Activated CD8-positive, alpha-beta memory T cell treated with anti-CD3 and anti-CD28 coated beads, Interleukin-2, amount 50 U/mL, for 24 hours (primary cell): ENCODE measurements around the gene TMX1.

Experiments used
- DNase-seq: peaks from one replicate; pipeline ENCODE4 v3.0.0-alpha.2; 2020; ENCODE audit errors: extremely low read depth

TMX1 gene

GRCh38 chr14:51242545-51243490 lies 2.8 kb downstream of the TMX1 start:
- DNase-seq: no peak

- no peak for DNase-seq
These were observed 4.5 kb downstream of the TMX1 start for GRCh38 chr14:51244591-51244990.

GRCh38 chr14:51246032-51246431 lies 6.0 kb downstream of the TMX1 start:
- DNase-seq: no peak

- DNase-seq: no peak
These were observed 8.3 kb downstream of the TMX1 start for GRCh38 chr14:51248016-51248987.

GRCh38 chr14:51251486-51251885 lies 11.4 kb downstream of the TMX1 start:
- DNase-seq: no peak

- no peak for DNase-seq
These were observed 13.8 kb downstream of the TMX1 start for GRCh38 chr14:51253880-51254279.

- no peak for DNase-seq
These were observed 18.2 kb downstream of the TMX1 start for GRCh38 chr14:51258280-51258679.

GRCh38 chr14:51258788-51259187 lies 18.7 kb downstream of the TMX1 start:
- DNase-seq: no peak

GRCh38 chr14:51260225-51260624 lies 20.2 kb downstream of the TMX1 start:
- DNase-seq: no peak

GRCh38 chr14:51261151-51261550 lies 21.1 kb downstream of the TMX1 start:
- no peak for DNase-seq

- DNase-seq: no peak
These were observed 22.8 kb downstream of the TMX1 start for GRCh38 chr14:51262868-51263267.

GRCh38 chr14:51269634-51270033 lies 29.6 kb downstream of the TMX1 start:
- DNase-seq: no peak

GRCh38 chr14:51276605-51277004 lies 36.6 kb downstream of the TMX1 start:
- no peak for DNase-seq

GRCh38 chr14:51277753-51278415 lies 37.8 kb downstream of the TMX1 start:
- DNase-seq: no peak

GRCh38 chr14:51282517-51282916 lies 42.5 kb downstream of the TMX1 start:
- no peak for DNase-seq

- DNase-seq: no peak
These were observed 43.5 kb downstream of the TMX1 start for GRCh38 chr14:51283402-51284085.

- no peak for DNase-seq
These were observed 44.2 kb downstream of the TMX1 start for GRCh38 chr14:51284241-51284640.

GRCh38 chr14:51285120-51285519 lies 45.1 kb downstream of the TMX1 start:
- DNase-seq: no peak

GRCh38 chr14:51289169-51289568 lies 49.1 kb downstream of the TMX1 start:
- DNase-seq: no peak

- no peak for DNase-seq
These were observed 50.1 kb downstream of the TMX1 start for GRCh38 chr14:51290132-51290531.

- DNase-seq: no peak
These were observed 51.0 kb downstream of the TMX1 start for GRCh38 chr14:51291016-51291415.
